Central memory CD8-positive, alpha-beta T cell (primary cell): ENCODE data around the gene NPPA.

Experiments
- ATAC-seq: fragments of 150-1000 bp; cut with Tn5 transposase; replicated peaks from 2 replicates; pipeline ENCODE4 v1.10.0; 2022; ENCODE audit warnings: mild to moderate bottlenecking, moderate FRiP score, moderate number of reproducible peaks; ENCODE audit not compliant: poor library complexity, severe bottlenecking; ENCODE audit errors: extremely low read depth
- DNase-seq, 2 donors: peaks; one replicate each; pipeline ENCODE4 v3.0.0; 2021; ENCODE audit warnings: low spot score in 2 of 2
- H3K27ac Mint-ChIP-seq: one replicate; pipeline ENCODE4 v1.8.0; 2022; ENCODE audit warnings: low read depth, mild to moderate bottlenecking, moderate library complexity, mixed read lengths
- H3K27me3 Mint-ChIP-seq: one replicate; pipeline ENCODE4 v1.8.0; 2022; ENCODE audit warnings: mixed read lengths
- H3K36me3 Mint-ChIP-seq: one replicate; pipeline ENCODE4 v1.8.0; 2022; ENCODE audit warnings: mild to moderate bottlenecking, moderate library complexity, mixed read lengths; ENCODE audit not compliant: insufficient read depth
- H3K4me1 Mint-ChIP-seq: one replicate; pipeline ENCODE4 v1.8.0; 2022; ENCODE audit warnings: mixed read lengths
- H3K4me3 Mint-ChIP-seq: one replicate; pipeline ENCODE4 v1.8.0; 2022; ENCODE audit warnings: mild to moderate bottlenecking, moderate library complexity, mixed read lengths
- H3K9me3 Mint-ChIP-seq: one replicate; pipeline ENCODE4 v1.8.0; 2022; ENCODE audit warnings: mixed read lengths

NPPA gene

GRCh38 chr1:11880911-11881748 lies 33.5 kb upstream of the NPPA start:
- H3K36me3 Mint-ChIP-seq, result no peaks in the 10 kb centered on the region
- peaks cover 56% of the 10 kb centered on the region for H3K27me3 Mint-ChIP-seq
- no peaks in the 10 kb centered on the region for H3K4me1 Mint-ChIP-seq
- H3K27ac Mint-ChIP-seq, result no peak overlapping the region
- H3K4me3 Mint-ChIP-seq, result no peak overlapping the region
- no peaks in the 10 kb centered on the region for H3K9me3 Mint-ChIP-seq
- DNase-seq (no peak), ATAC-seq (no peak)

DNA sequence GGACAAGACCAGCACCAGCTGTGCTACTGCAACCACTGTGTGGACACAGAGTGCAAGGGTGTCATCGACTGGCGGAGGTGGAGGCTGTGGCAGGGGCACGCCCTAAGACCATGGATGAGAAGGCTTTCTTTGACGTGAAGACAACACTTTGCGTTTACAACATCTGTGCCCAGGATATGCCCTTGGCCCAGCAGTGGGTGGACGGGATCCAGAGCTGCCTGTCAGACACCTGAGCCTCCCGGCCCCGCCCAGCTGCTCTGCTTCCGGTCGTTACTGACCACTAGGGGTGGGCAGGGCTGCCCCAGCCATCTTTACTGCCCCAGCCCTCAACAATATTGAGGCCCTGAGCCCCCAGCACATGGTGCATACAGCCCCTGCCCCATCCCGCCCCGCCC lies 32.6 kb upstream of the NPPA start:
- no peaks in the 10 kb centered on the region for H3K36me3 Mint-ChIP-seq
- H3K4me1 Mint-ChIP-seq, result no peaks in the 10 kb centered on the region
- no peak overlapping the region for H3K4me3 Mint-ChIP-seq
- DNase-seq (no peak), ATAC-seq (no peak)
- H3K9me3 Mint-ChIP-seq, result no peaks in the 10 kb centered on the region
- peaks cover 60% of the 10 kb centered on the region for H3K27me3 Mint-ChIP-seq
- H3K27ac Mint-ChIP-seq, result no peak overlapping the region

- Mint-ChIP-seq H3K4me1 (no peaks in the 10 kb centered on the region), H3K36me3 (no peaks in the 10 kb centered on the region), H3K27me3 (peaks cover 65% of the 10 kb centered on the region), H3K27ac (no peak overlapping the region), H3K4me3 (no peak overlapping the region), H3K9me3 (no peaks in the 10 kb centered on the region)
- ATAC-seq, result no peak
- DNase-seq, result no peak
Measured at GRCh38 chr1:11879311-11880180, 32.0 kb upstream of the NPPA start.

DNA sequence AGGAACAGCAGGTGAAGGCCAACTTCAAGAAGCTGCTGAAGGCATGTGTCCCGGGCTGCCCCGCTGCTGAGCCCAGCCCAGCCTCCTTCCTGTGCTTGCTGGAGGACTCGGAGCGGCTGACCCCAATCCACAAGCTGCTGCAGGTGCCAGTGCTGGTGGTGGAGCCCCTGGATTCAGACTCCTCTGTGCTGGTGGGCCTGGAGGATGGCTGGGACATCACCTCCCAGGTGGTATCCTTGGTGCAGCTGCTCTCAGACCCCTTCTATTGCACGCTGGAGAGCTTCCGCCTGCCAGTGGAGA lies 31.3 kb upstream of the NPPA start:
- H3K27ac Mint-ChIP-seq, result no peak overlapping the region
- H3K36me3 Mint-ChIP-seq, result no peaks in the 10 kb centered on the region
- no peaks in the 10 kb centered on the region for H3K4me1 Mint-ChIP-seq
- H3K27me3 Mint-ChIP-seq, result peaks cover 72% of the 10 kb centered on the region
- ATAC-seq (no peak), DNase-seq (no peak)
- H3K4me3 Mint-ChIP-seq, result no peak overlapping the region
- no peaks in the 10 kb centered on the region for H3K9me3 Mint-ChIP-seq

DNA sequence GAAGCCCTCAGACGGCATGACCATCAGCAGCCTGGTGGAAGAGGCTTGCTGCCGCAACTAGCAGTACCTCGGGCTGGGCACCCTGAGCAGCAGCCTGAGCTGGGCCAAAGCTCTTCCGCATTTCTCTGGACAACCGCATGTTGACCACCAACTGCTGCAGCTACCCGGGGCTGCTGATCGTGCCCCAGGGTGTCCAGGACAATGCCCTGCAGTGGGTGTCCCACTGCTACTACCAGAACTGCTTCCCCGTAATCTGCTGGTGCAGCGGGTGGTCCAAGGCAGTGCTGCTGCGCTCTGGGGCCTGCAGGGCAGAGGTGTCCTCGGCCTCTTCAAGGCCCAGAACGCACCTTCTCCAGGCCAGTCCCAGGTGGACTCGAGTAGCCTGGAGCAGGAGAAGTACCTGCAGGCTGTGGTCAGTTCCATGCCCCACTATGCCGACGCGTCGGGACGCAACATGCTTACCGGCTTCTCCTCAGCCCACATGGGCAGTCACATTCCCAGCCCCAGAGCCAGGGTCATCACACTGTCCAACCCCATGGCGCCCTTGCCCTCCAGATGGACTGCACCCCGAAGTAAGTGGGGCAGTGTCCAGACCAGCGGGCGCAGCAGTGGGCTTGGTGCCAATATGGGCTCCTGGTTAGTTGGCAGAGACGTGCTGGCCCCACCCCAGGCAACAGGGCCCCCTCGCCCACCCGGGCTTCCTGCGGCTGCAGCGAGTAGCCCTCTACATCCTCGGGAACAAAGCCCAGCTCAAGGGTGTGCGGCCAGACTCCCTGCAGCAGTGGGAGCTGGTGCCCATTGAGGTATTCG lies 30.7 kb upstream of the NPPA start:
- Mint-ChIP-seq H3K4me3 (no peak overlapping the region), H3K4me1 (no peaks in the 10 kb centered on the region), H3K36me3 (no peaks in the 10 kb centered on the region), H3K27ac (no peak overlapping the region), H3K9me3 (no peaks in the 10 kb centered on the region), H3K27me3 (peaks cover 72% of the 10 kb centered on the region)
- ATAC-seq (no peak), DNase-seq (no peak)

DNA sequence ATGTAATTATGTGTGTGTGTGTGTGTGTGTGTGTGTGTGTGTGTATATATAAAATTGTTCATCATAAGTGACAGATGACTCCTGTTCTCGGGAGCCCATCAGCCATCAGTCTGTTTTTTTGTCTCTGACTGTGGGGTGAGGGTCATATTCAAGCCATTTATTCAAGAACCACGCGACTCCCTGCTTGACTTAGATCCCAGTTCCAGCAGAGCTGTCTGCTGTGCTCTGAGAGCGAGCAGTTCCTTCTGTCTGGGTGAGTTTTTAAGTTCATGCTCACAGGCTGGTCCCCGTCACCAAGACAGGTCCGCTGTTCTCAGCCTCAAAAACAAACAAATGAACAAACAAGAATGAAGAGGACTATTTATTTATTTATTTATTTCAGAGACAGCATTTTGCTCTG lies 29.5 kb upstream of the NPPA start:
- Mint-ChIP-seq H3K36me3 (no peaks in the 10 kb centered on the region), H3K27me3 (peaks cover 60% of the 10 kb centered on the region), H3K27ac (no peak overlapping the region), H3K9me3 (no peaks in the 10 kb centered on the region), H3K4me3 (no peak overlapping the region), H3K4me1 (no peaks in the 10 kb centered on the region)
- ATAC-seq (no peak), DNase-seq (no peak)

DNA sequence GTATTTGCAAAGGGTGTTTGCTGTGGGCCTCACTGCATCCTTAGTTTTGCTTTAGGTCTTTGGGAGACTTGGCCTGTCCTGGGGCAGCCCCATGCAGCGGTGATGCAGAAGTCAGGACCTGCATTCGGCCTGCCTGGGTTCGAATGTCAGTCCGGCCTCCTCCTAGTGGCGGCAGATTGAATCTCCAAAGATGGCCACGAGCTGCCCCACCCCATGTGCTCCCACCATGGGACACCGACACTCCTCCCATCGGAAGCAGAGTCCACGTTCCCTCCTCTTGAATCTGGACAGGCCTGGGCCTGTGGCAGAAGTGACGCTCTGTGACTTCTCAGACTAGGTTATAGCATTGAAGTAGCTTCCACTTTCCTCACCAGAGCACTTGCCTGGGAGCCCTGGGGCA lies 27.5 kb upstream of the NPPA start:
- H3K4me1 Mint-ChIP-seq, result no peaks in the 10 kb centered on the region
- no peak overlapping the region for H3K27ac Mint-ChIP-seq
- no peaks in the 10 kb centered on the region for H3K36me3 Mint-ChIP-seq
- H3K9me3 Mint-ChIP-seq, result no peaks in the 10 kb centered on the region
- no peak for DNase-seq
- ATAC-seq, result no peak
- H3K27me3 Mint-ChIP-seq, result peaks cover 53% of the 10 kb centered on the region
- no peak overlapping the region for H3K4me3 Mint-ChIP-seq

DNA sequence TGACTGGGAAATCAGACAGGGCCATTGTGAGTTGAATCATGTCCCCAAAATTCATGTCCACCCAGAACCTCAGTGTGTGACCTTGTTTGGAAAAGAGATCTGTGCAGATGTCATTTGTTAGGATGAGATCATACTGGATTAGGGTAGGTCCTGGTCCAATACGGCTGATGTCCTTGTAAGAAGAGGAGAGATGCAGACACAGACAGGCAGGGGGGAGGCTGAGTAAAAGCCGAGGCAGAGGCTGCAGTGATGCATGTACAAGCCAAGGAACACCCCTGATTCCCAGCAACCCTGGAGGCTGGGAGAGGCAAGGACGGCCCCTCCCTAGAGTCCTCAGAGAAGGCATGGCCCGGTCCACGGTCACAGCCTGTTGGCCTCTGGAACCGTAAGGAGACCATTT lies 27.0 kb upstream of the NPPA start:
- no peaks in the 10 kb centered on the region for H3K4me1 Mint-ChIP-seq
- H3K36me3 Mint-ChIP-seq, result no peaks in the 10 kb centered on the region
- ATAC-seq (no peak), DNase-seq (no peak)
- H3K4me3 Mint-ChIP-seq, result no peak overlapping the region
- no peak overlapping the region for H3K27ac Mint-ChIP-seq
- H3K27me3 Mint-ChIP-seq, result peaks cover 57% of the 10 kb centered on the region
- H3K9me3 Mint-ChIP-seq, result no peaks in the 10 kb centered on the region

GRCh38 chr1:11874258-11874562 lies 26.6 kb upstream of the NPPA start:
- Mint-ChIP-seq H3K27me3 (peaks cover 57% of the 10 kb centered on the region), H3K36me3 (no peaks in the 10 kb centered on the region), H3K9me3 (no peaks in the 10 kb centered on the region), H3K27ac (no peak overlapping the region), H3K4me1 (no peaks in the 10 kb centered on the region), H3K4me3 (no peak overlapping the region)
- DNase-seq (no peak), ATAC-seq (no peak)

- H3K4me3 Mint-ChIP-seq, result no peak overlapping the region
- H3K9me3 Mint-ChIP-seq, result no peaks in the 10 kb centered on the region
- no peaks in the 10 kb centered on the region for H3K36me3 Mint-ChIP-seq
- no peak for DNase-seq
- peaks cover 55% of the 10 kb centered on the region for H3K27me3 Mint-ChIP-seq
- H3K27ac Mint-ChIP-seq, result no peak overlapping the region
- no peaks in the 10 kb centered on the region for H3K4me1 Mint-ChIP-seq
- no peak for ATAC-seq
Measured at GRCh38 chr1:11873395-11874257, 26.0 kb upstream of the NPPA start.

GRCh38 chr1:11872545-11872944 lies 25.0 kb upstream of the NPPA start:
- H3K27ac Mint-ChIP-seq, result no peak overlapping the region
- H3K4me3 Mint-ChIP-seq, result no peak overlapping the region
- H3K4me1 Mint-ChIP-seq, result no peaks in the 10 kb centered on the region

DNA sequence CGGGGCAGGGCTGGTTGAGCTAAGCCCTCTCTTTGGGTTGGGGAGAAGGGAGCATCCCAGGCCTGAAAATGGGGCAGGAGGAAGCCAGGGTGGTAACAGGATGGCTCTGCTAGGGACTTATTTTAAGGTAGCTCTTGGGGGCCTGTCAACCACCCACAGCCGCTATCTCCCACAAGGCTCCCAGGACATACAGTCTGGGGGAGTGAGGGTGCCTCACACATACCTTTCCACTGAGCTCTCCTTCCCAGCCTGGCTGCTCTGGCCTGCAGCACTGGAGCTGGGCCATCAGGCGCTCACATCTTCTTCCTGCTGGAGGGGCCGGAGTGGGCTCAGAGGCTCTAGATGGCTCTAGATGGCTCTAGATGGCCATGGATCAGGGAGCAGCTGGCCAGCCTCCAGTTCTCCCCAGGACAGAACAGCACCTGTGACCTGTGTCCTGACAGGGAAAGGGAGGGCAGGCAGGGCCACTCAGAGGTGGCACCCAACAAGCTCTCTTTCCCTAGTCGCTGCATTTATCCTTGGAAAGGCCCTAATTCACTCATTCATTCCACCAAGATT lies 22.1 kb upstream of the NPPA start:
- no peak overlapping the region for H3K4me3 Mint-ChIP-seq
- H3K9me3 Mint-ChIP-seq, result no peaks in the 10 kb centered on the region
- H3K36me3 Mint-ChIP-seq, result no peaks in the 10 kb centered on the region
- no peak for DNase-seq
- no peak overlapping the region for H3K27ac Mint-ChIP-seq
- no peak for ATAC-seq
- H3K27me3 Mint-ChIP-seq, result peaks cover 42% of the 10 kb centered on the region
- no peaks in the 10 kb centered on the region for H3K4me1 Mint-ChIP-seq

More at GRCh38 chr1:11872545-11872944, 25.0 kb upstream of the NPPA start:
- Mint-ChIP-seq H3K27me3 (peaks cover 62% of the 10 kb centered on the region), H3K9me3 (no peaks in the 10 kb centered on the region), H3K36me3 (no peaks in the 10 kb centered on the region)
- ATAC-seq (no peak), DNase-seq (no peak)
